Right kidney (tissue), 1 donor: Measurements from ENCODE around the gene ZNF695.

Experiments
- DNase-seq: peaks from one replicate; pipeline ENCODE4 v3.0.0-alpha.2; 2016

Gene ZNF695

GRCh38 chr1:246959944-246960693 is 47.7 kb downstream of the ZNF695 start:
- no peak for DNase-seq

GRCh38 chr1:246954126-246954525 is 53.7 kb downstream of the ZNF695 start:
- no peak for DNase-seq

GRCh38 chr1:246951413-246951812 is 56.4 kb downstream of the ZNF695 start:
- DNase-seq: no peak

- no peak for DNase-seq
Observed at GRCh38 chr1:246949956-246950355, 57.9 kb downstream of the ZNF695 start.

- no peak for DNase-seq
Observed at GRCh38 chr1:246947255-246947654, 60.6 kb downstream of the ZNF695 start.

- no peak for DNase-seq
Observed at GRCh38 chr1:246946366-246946765, 61.5 kb downstream of the ZNF695 start.
